ENCODE results near the gene THRAP3.
A peak's percentile ranks its signal among the peaks of the same experiment; 100 is the strongest.

THRAP3 gene

GRCh38 chr1:36303650-36304360 is 79.6 kb downstream of the THRAP3 start:
- no peak for DNase-seq

GRCh38 chr1:36304521-36304920 is 80.3 kb downstream of the THRAP3 start:
- DNase-seq: no peak

- DNase-seq: no peak
Observed at GRCh38 chr1:36304970-36305914, 81.0 kb downstream of the THRAP3 start.

- DNase-seq: no peak
Observed at GRCh38 chr1:36305915-36306209, 81.6 kb downstream of the THRAP3 start.

GRCh38 chr1:36306210-36306901 is 82.1 kb downstream of the THRAP3 start, which contains the start of gene SH3D21:
SH3D21 (plus strand) TSS chr1:36306368; CDS start chr1:36306421, 53 bp downstream.
- DNase-seq: no peak

- peak; percentile 91 for DNase-seq
Observed at GRCh38 chr1:36306902-36307456, 82.7 kb downstream of the THRAP3 start.

GRCh38 chr1:36307601-36308330 is 83.5 kb downstream of the THRAP3 start:
- DNase-seq: no peak

- no peak for DNase-seq
Observed at GRCh38 chr1:36309397-36309796, 85.2 kb downstream of the THRAP3 start.

GRCh38 chr1:36320291-36320761 is 96.1 kb downstream of the THRAP3 start:
- no peak for DNase-seq

- no peak for DNase-seq
Observed at GRCh38 chr1:36320767-36321118, 96.5 kb downstream of the THRAP3 start.

GRCh38 chr1:36321119-36321951 is 97.1 kb downstream of the THRAP3 start:
- peak; percentile 95 for DNase-seq

GRCh38 chr1:36322041-36322785 is 98.0 kb downstream of the THRAP3 start:
- no peak for DNase-seq

- DNase-seq: peak; percentile 45
Observed at GRCh38 chr1:36322786-36323635, 98.8 kb downstream of the THRAP3 start.

GRCh38 chr1:36323636-36324352 is 99.6 kb downstream of the THRAP3 start, which contains the start of gene EVA1B:
EVA1B (minus strand) TSS chr1:36323645; CDS start chr1:36323037, 608 bp downstream.
- peak; percentile 83 for DNase-seq

- no peak for DNase-seq
Observed at GRCh38 chr1:36324353-36324703, 100.1 kb downstream of the THRAP3 start.

- no peak for DNase-seq
Observed at GRCh38 chr1:36326499-36326898, 102.3 kb downstream of the THRAP3 start.

- DNase-seq: peak; percentile 69
Observed at GRCh38 chr1:36327421-36328087, 103.3 kb downstream of the THRAP3 start.

- no peak for DNase-seq
Observed at GRCh38 chr1:36328088-36328480, 103.8 kb downstream of the THRAP3 start.
